ENCODE data around the gene DTHD1.

The DTHD1 gene

DNA sequence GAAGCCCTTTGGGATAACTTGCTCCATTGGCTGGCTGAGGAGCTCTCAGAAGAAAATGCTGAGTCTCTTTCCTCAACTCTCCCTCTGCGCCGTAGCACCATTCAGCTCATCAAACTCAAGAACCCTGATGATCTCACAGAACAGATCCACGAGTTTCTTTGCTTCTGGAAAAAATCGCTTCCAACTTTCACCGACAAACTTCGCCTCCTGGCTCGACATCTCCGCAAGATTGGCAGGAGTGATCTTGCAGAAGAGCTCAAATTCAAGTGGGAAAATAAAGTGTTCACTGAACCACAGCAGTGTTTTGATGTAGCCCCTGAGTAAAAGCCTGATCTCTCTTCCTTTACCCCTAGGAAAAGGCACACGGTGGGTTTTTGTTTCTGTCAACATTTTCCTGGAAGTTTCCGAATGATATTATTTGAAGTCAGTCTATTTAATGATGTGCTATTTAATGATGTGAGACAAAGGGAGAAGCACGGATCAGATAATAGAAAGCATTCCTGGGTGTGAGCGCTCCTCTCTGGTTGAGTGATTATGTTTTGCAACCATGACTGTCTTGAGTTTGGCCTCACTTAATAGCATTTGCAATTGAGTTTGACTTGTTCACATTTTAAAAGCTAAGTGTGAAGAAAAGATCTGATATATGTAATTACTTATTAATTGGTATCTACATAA is 62.2 kb downstream of the DTHD1 start:
- Histone ChIP-seq H4K20me1 (ENCODE audit: insufficient read depth, low read length) (no peaks in the 10 kb centered on the region), H3K36me3 (ENCODE audit: insufficient read depth, low read length) (no peaks in the 10 kb centered on the region), H3K4me2 (ENCODE audit: insufficient read depth, low read length) (no peak overlapping the region), H3K27me3 (ENCODE audit: insufficient read depth, low read length, poor library complexity) (no peaks in the 10 kb centered on the region), H3K27ac (ENCODE audit: low read length) (no peak overlapping the region), H2AFZ (ENCODE audit: low read depth, low read length) (no peak overlapping the region), H3K9me3 (ENCODE audit: insufficient read depth, low read length, severe bottlenecking) (no peaks in the 10 kb centered on the region), H3K79me2 (ENCODE audit: insufficient read depth, low read length) (no peaks in the 10 kb centered on the region), H3K4me3 (ENCODE audit: low read depth in 1 of 2, low read length in 2 of 2) (no peak overlapping the region), H3K4me1 (ENCODE audit: insufficient read depth, low read length) (no peaks in the 10 kb centered on the region), H3K9ac (ENCODE audit: low read depth, low read length) (no peak overlapping the region)
- no peak for DNase-seq
- no peak for ATAC-seq (ENCODE audit: insufficient read depth, low read depth)
- TF ChIP-seq EZH2 (IDR thresholded peaks at IDR 0.05; ENCODE audit: borderline replicate concordance, low read depth, low read length, severe bottlenecking) (no peak), CTCF (IDR thresholded peaks at IDR 0.05; ENCODE audit: borderline replicate concordance, extremely low read depth, low read length, poor library complexity, severe bottlenecking) (no peak)

- Histone ChIP-seq H3K36me3 (ENCODE audit: insufficient read depth, low read length) (no peaks in the 10 kb centered on the region), H2AFZ (ENCODE audit: low read depth, low read length) (0 out of 2 replicates have a peak overlapping the region, but pooled peaks have one; percentile 6), H3K27ac (ENCODE audit: low read length) (no peak overlapping the region), H3K4me2 (ENCODE audit: insufficient read depth, low read length) (no peak overlapping the region), H4K20me1 (ENCODE audit: insufficient read depth, low read length) (no peaks in the 10 kb centered on the region), H3K79me2 (ENCODE audit: insufficient read depth, low read length) (no peaks in the 10 kb centered on the region), H3K27me3 (ENCODE audit: insufficient read depth, low read length, poor library complexity) (no peaks in the 10 kb centered on the region), H3K4me3 (ENCODE audit: low read depth in 1 of 2, low read length in 2 of 2) (no peak overlapping the region), H3K9ac (ENCODE audit: low read depth, low read length) (no peak overlapping the region), H3K4me1 (ENCODE audit: insufficient read depth, low read length) (no peaks in the 10 kb centered on the region), H3K9me3 (ENCODE audit: insufficient read depth, low read length, severe bottlenecking) (no peaks in the 10 kb centered on the region)
- TF ChIP-seq EZH2 (IDR thresholded peaks at IDR 0.05; ENCODE audit: borderline replicate concordance, low read depth, low read length, severe bottlenecking) (no peak), CTCF (IDR thresholded peaks at IDR 0.05; ENCODE audit: borderline replicate concordance, extremely low read depth, low read length, poor library complexity, severe bottlenecking) (no peak)
- DNase-seq (no peak), ATAC-seq (ENCODE audit: insufficient read depth, low read depth) (no peak)
These were observed 67.1 kb downstream of the DTHD1 start for GRCh38 chr4:36348403-36348938.

- Histone ChIP-seq H3K79me2 (ENCODE audit: insufficient read depth, low read length) (no peaks in the 10 kb centered on the region), H3K4me3 (ENCODE audit: low read depth in 1 of 2, low read length in 2 of 2) (no peak overlapping the region), H3K36me3 (ENCODE audit: insufficient read depth, low read length) (no peaks in the 10 kb centered on the region), H3K27ac (ENCODE audit: low read length) (no peak overlapping the region), H3K4me2 (ENCODE audit: insufficient read depth, low read length) (no peak overlapping the region), H3K9me3 (ENCODE audit: insufficient read depth, low read length, severe bottlenecking) (no peaks in the 10 kb centered on the region), H3K9ac (ENCODE audit: low read depth, low read length) (no peak overlapping the region), H3K4me1 (ENCODE audit: insufficient read depth, low read length) (no peaks in the 10 kb centered on the region), H4K20me1 (ENCODE audit: insufficient read depth, low read length) (no peaks in the 10 kb centered on the region), H2AFZ (ENCODE audit: low read depth, low read length) (no peak overlapping the region), H3K27me3 (ENCODE audit: insufficient read depth, low read length, poor library complexity) (no peaks in the 10 kb centered on the region)
- TF ChIP-seq EZH2 (IDR thresholded peaks at IDR 0.05; ENCODE audit: borderline replicate concordance, low read depth, low read length, severe bottlenecking) (no peak), CTCF (IDR thresholded peaks at IDR 0.05; ENCODE audit: borderline replicate concordance, extremely low read depth, low read length, poor library complexity, severe bottlenecking) (no peak)
- no peak for ATAC-seq (ENCODE audit: insufficient read depth, low read depth)
- no peak for DNase-seq
These were observed 68.6 kb downstream of the DTHD1 start for GRCh38 chr4:36349938-36350549.
